Prostate gland (tissue), 2 donors: Measurements from ENCODE around the gene SH3TC1. TPM values are rescaled to one million over a fixed set of nuclear protein-coding genes. Genes with fewer than 3 reads are reported as not detected.

Experiments
- DNase-seq: peaks from one replicate; pipeline ENCODE4 v3.0.0-alpha.2; 2019; ENCODE audit warnings: low spot score
- H3K27ac ChIP-seq, 2 donors: fragments of 200-600 bp; sonication (generic); 2 replicates each; pipeline ENCODE4 v1.5.1; 2017 to 2019
- H3K27me3 ChIP-seq: fragments of 200-600 bp; sonication (generic); replicated peaks from 2 replicates; pipeline ENCODE4 v1.5.1; 2019; ENCODE audit not compliant: insufficient read depth
- H3K36me3 ChIP-seq, 2 donors: fragments of 200-600 bp; sonication (generic); 1 replicate in 1 of 2; 2 replicates in 1 of 2; pipeline versions ENCODE4 v1.5.1 to v1.8.1; 2017 to 2019
- H3K4me1 ChIP-seq: fragments of 200-600 bp; sonication (generic); replicated peaks from 2 replicates; pipeline ENCODE4 v1.5.1; 2019
- H3K4me3 ChIP-seq, 2 donors: fragments of 200-600 bp; sonication (generic); 2 replicates each; pipeline ENCODE4 v1.5.1; 2017 to 2019
- H3K9me3 ChIP-seq: fragments of 200-600 bp; sonication (generic); 2 replicates; pipeline ENCODE4 v1.5.1; 2017
- POLR2A ChIP-seq: fragments of 450-650 bp; IDR thresholded peaks from one replicate; pipeline ENCODE4 v1.6.1; 2016; ENCODE audit warnings: antibody characterized with exemption, mild to moderate bottlenecking
- POLR2AphosphoS5 ChIP-seq: sonication (generic); formaldehyde crosslinking; IDR thresholded peaks from one replicate; pipeline ENCODE4 v1.6.1; 2017; ENCODE audit warnings: antibody characterized with exemption
- WGBS: methylation state at CpG from one replicate; pipeline ENCODE4 v1.1.5; 2018; 5-methylcytosine and 5-hydroxymethylcytosine counted together
- intact Hi-C: fragments of 100-400 bp; cut with DNase I; formaldehyde crosslinking; loops from one replicate; pipeline ENCODE4 v1.14.2; 2022
- total RNA-seq, 2 donors: library from RNA; depleted of rRNA; stranded (reverse); fragments of >200 nt; gene quantifications; one replicate each; pipeline ENCODE4 v1.1.0, GENCODE V29; 2016
- TF ChIP-seq, protein P1 (sequence below), 4 experiments: fragments of 200-600 bp in 2 of 4; fragments of 450-650 bp in 2 of 4; sonication (generic) in 2 of 4; IDR thresholded peaks; 1 replicate in 3 of 4; 2 replicates in 1 of 4; pipeline ENCODE4 v1.5.1; 2016 to 2019; ENCODE audit warnings: antibody characterized with exemption in 4 of 4, mild to moderate bottlenecking in 2 of 4, moderate library complexity in 2 of 4

Gene SH3TC1
- total RNA-seq, 2 donors from 2014 or later, result 22.4 to 37.5 TPM

DNA sequence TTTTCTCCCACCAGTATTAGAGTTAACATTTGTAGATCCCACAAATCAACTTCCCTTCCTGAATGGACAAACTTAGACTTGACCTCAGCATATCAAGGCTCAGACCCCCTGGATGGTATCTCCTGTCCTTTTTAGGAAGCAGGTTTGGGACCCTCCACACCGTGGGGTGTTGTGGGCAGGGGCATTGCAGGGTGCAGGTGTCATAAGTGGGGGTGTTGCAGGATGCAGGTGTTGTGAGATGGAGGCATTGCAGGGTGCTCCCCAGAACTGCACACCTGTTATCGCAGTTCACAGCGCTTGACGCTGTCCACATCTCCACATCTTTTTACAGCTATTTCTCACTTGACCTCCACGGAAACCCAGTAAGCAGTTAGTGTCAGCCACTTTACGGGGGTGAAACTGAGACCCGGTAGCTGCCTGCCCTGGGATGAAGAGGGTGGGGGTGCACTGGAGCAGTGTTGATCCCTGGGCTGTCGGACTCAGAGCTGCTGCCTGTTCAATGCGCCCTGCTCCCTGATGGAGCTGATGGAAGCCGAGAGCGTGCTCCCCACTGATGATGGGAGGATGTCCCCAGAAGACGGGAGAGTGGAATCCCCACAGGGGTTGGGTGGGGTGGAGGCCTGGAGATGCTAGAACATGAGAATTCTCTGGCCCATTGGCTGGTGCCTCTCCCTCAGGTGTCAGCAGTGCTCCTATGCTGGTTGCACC is 25.3 kb downstream of the SH3TC1 start:
- H3K9me3 ChIP-seq, result no peaks in the 10 kb centered on the region
- no peak overlapping the region for H3K27ac ChIP-seq
- no peaks in the 10 kb centered on the region for H3K36me3 ChIP-seq
- DNase-seq, result no peak
- peaks cover 7% of the 10 kb centered on the region for H3K4me1 ChIP-seq
- WGBS, result 89% methylated on average over 12 of the region's 12 CpGs
- H3K4me3 ChIP-seq, result no peak overlapping the region
- no peaks in the 10 kb centered on the region for H3K27me3 ChIP-seq
- TF ChIP-seq POLR2AphosphoS5, result no peak
- TF ChIP-seq, protein P1, sequence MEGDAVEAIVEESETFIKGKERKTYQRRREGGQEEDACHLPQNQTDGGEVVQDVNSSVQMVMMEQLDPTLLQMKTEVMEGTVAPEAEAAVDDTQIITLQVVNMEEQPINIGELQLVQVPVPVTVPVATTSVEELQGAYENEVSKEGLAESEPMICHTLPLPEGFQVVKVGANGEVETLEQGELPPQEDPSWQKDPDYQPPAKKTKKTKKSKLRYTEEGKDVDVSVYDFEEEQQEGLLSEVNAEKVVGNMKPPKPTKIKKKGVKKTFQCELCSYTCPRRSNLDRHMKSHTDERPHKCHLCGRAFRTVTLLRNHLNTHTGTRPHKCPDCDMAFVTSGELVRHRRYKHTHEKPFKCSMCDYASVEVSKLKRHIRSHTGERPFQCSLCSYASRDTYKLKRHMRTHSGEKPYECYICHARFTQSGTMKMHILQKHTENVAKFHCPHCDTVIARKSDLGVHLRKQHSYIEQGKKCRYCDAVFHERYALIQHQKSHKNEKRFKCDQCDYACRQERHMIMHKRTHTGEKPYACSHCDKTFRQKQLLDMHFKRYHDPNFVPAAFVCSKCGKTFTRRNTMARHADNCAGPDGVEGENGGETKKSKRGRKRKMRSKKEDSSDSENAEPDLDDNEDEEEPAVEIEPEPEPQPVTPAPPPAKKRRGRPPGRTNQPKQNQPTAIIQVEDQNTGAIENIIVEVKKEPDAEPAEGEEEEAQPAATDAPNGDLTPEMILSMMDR (IDR thresholded peaks at IDR 0.05), result no peak
- no peak for TF ChIP-seq POLR2A
- intact Hi-C loops, result no loop called here

DNA sequence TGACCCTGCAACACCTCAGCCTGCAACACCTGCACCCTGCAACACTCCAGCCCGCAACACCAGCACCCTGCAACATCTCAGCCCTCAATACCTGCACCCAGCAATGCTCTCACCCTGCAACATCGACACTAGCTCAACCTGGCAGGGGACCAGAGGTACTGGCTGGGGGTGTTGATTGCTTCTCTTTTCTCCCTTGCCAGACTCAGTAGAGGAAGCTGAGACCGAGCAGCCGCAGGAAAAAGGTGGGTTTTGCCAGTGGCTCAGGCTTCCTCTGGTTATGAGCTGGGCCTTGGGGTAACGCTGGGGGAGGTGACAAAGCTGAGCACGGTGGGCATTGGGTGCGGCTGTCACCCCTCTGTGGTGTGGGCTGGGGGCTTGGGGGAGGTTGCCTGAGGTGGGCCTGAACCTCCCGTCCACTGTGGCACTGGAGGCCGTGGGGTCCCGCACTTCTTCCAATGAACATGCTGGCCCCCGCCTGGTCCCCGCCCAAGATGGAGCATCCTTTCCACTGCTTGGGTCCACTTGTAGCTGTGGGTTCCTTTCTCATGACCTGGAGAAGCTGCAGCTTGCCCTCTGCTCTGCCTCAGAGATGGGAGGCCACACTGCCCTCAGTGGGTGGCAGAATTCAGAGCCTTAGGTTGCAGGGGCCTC is 26.0 kb downstream of the SH3TC1 start:
- no peak for DNase-seq
- Histone ChIP-seq H3K36me3 (no peaks in the 10 kb centered on the region), H3K27ac (no peak overlapping the region), H3K4me1 (peaks cover 7% of the 10 kb centered on the region), H3K9me3 (no peaks in the 10 kb centered on the region), H3K4me3 (no peak overlapping the region), H3K27me3 (no peaks in the 10 kb centered on the region)
- TF ChIP-seq POLR2AphosphoS5 (no peak), POLR2A (no peak)
- TF ChIP-seq, protein P1 (IDR thresholded peaks at IDR 0.05), result no peak
- intact Hi-C loops, result no loop called here
- 83% methylated on average over 12 of the region's 12 CpGs for WGBS

DNA sequence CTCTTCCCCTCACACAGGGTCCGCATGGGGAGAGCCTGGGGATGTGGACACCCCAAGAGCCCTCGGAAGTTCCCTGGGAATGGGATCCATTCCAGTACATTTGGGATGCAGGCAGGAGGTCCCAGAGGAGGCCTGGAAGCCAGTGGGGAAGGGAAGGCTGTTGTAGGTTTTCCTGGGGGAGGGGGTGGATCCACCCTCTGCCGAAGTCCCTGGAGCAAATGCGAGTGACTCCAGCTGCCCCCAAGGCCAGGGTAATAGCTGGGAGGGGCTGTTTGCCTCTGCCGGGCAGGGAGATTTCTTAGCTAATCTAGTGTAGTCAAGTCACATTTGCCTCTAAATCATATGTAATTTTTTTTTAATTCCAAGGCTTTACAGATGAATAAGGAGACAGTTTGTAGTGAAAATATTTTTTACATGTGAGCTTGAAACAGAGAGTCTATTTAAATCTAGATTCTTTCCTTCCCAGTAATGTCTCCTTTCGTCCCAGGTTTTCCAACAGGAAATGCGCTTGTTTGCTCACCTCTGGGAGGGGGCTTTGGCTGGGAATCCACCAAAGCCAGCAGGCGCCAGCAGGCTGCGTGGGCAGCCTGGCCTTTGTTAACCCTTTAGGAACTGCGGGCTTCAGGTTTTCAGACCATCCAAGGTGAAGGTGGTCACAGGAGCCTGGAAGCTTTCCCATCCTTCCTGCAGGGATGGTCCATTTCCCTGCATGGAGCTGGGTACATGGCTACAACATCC is 26.8 kb downstream of the SH3TC1 start:
- no peak for DNase-seq
- WGBS, result 41% methylated on average over 10 of the region's 10 CpGs

DNA sequence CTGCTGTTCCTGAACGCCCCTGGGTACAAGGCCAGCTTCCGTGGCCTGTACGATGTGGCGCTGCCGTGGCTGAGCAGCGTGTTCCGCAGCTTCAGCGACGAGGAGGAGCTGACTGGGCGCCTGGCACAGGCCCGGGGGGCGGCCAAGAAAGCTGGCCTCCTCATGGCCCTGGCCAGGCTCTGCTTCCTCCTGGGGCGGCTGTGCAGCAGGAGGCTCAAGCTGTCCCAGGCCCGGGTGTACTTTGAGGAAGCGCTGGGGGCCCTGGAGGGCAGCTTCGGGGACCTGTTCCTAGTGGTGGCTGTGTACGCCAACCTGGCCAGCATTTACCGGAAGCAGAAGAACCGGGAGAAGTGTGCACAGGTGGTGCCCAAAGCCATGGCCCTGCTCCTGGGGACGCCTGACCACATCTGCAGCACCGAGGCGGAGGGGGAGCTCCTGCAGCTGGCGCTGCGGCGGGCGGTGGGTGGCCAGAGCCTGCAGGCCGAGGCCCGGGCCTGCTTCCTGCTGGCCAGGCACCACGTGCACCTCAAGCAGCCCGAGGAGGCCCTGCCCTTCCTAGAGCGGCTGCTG is 28.2 kb downstream of the SH3TC1 start:
- intact Hi-C loops, result no loop called here
- Histone ChIP-seq H3K36me3 (no peaks in the 10 kb centered on the region), H3K4me3 (no peak overlapping the region), H3K9me3 (no peaks in the 10 kb centered on the region), H3K4me1 (peaks cover 7% of the 10 kb centered on the region), H3K27ac (no peak overlapping the region), H3K27me3 (no peaks in the 10 kb centered on the region)
- 78% methylated on average over 31 of the region's 31 CpGs for WGBS
- TF ChIP-seq POLR2A (no peak), POLR2AphosphoS5 (no peak)
- TF ChIP-seq, protein P1 (IDR thresholded peaks at IDR 0.05), result no peak
- DNase-seq, result no peak

More for the DNA sequence above, 26.8 kb downstream of the SH3TC1 start:
- Histone ChIP-seq H3K27ac (no peak overlapping the region), H3K9me3 (no peaks in the 10 kb centered on the region), H3K36me3 (no peaks in the 10 kb centered on the region), H3K4me3 (no peak overlapping the region), H3K27me3 (no peaks in the 10 kb centered on the region), H3K4me1 (peaks cover 7% of the 10 kb centered on the region)
- TF ChIP-seq POLR2AphosphoS5, result no peak
- TF ChIP-seq, protein P1 (IDR thresholded peaks at IDR 0.05), result no peak
- no peak for TF ChIP-seq POLR2A
- intact Hi-C loops, result no loop called here
